Endothelial cell of umbilical vein (primary cell): Measurements from ENCODE around the gene HSD17B4. TPM values are rescaled to one million over a fixed set of nuclear protein-coding genes. Genes with fewer than 3 reads are reported as not detected.

Source experiments
- BruUV-seq: library from RNA; stranded (reverse); fragments of 400-500 nt; replicated peaks from 2 replicates; lab custom pipeline; 2021; lab: Mats Ljungman, UMichigan
- CTCF ChIA-PET: fragments of 300-600, 350-600 bp; sonication (Branson Sonifier 250); formaldehyde crosslinking; loops from one replicate; lab custom pipeline; 2021; ENCODE audit warnings: antibody characterized with exemption, inconsistent platforms; lab: Charles Lee
- POLR2A ChIA-PET: fragments of 300-600, 350-600 bp; sonication (Branson Sonifier 250); formaldehyde crosslinking; loops from one replicate; lab custom pipeline; 2021; ENCODE audit warnings: antibody characterized with exemption, inconsistent platforms; lab: Charles Lee
- DNase-seq: peaks from one replicate; pipeline ENCODE4 v3.0.0-alpha.2; 2011; ENCODE audit warnings: low read depth, low spot score
- FAIRE-seq: peaks from 2 replicates; lab custom pipeline; 2011; peaks lifted over from hg19 to GRCh38; lab: Jason Lieb, UNC
- H2AFZ ChIP-seq: 2 replicates; pipeline ENCODE4 v1.6.0; 2012; ENCODE audit warnings: low read depth, low read length, control low read depth, inconsistent platforms
- H3K27ac ChIP-seq: 2 replicates; pipeline ENCODE4 v1.5.1; 2011; ENCODE audit warnings: low read depth, mild to moderate bottlenecking, control low read depth, low read length, moderate library complexity; ENCODE audit not compliant: insufficient read depth
- H3K27me3 ChIP-seq, 2 experiments: 2 replicates each; pipeline versions ENCODE4 v1.6.0 to v1.6.1; 2011; ENCODE audit warnings: low read length in 2 of 2, mixed read lengths in 1 of 2; ENCODE audit not compliant: control insufficient read depth in 2 of 2, insufficient read depth in 2 of 2
- H3K36me3 ChIP-seq, 2 experiments: 2 replicates in 1 of 2; 3 replicates in 1 of 2; pipeline ENCODE4 v1.5.1; 2011; ENCODE audit warnings: low read length in 2 of 2, mild to moderate bottlenecking in 1 of 2, moderate library complexity in 1 of 2; ENCODE audit not compliant: control insufficient read depth in 2 of 2, insufficient read depth in 2 of 2; ENCODE audit errors: extremely low read depth in 1 of 2
- H3K4me1 ChIP-seq: 3 replicates; pipeline ENCODE4 v1.5.1; 2011; ENCODE audit warnings: mild to moderate bottlenecking, low read length; ENCODE audit not compliant: control insufficient read depth, insufficient read depth; ENCODE audit errors: extremely low read depth
- H3K4me2 ChIP-seq: 2 replicates; pipeline ENCODE4 v1.6.1; 2011; ENCODE audit warnings: low read length, control low read depth, mixed read lengths; ENCODE audit not compliant: insufficient read depth
- H3K4me3 ChIP-seq, 3 experiments: fragments of 200-600 bp in 1 of 3; sonication (generic), shearing (Covaris generic) in 1 of 3; replicated peaks in 1 of 3; 2 replicates each; pipeline ENCODE4 v1.5.1; 2011 to 2016; ENCODE audit warnings: control low read depth in 3 of 3, low read length in 3 of 3, mild to moderate bottlenecking in 2 of 3, inconsistent platforms in 1 of 3, low read depth in 1 of 3, moderate library complexity in 1 of 3; ENCODE audit not compliant: insufficient read depth in 1 of 3
- H3K79me2 ChIP-seq: 2 replicates; pipeline ENCODE4 v1.6.0; 2012; ENCODE audit warnings: low read length, inconsistent platforms; ENCODE audit not compliant: control insufficient read depth, insufficient read depth
- H3K9ac ChIP-seq: replicated peaks from 2 replicates; pipeline ENCODE3; 2011; ENCODE audit warnings: low read length, control low read depth; ENCODE audit not compliant: insufficient read depth; ENCODE audit errors: extremely low read depth
- H3K9me1 ChIP-seq: replicated peaks from 3 replicates; pipeline ENCODE4 v1.6.0; 2011; ENCODE audit warnings: mild to moderate bottlenecking, low read length; ENCODE audit not compliant: control insufficient read depth, insufficient read depth; ENCODE audit errors: extremely low read depth
- H3K9me3 ChIP-seq: replicated peaks from 2 replicates; pipeline ENCODE4 v1.5.1; 2012; ENCODE audit warnings: low read length, inconsistent platforms; ENCODE audit not compliant: control insufficient read depth, insufficient read depth
- H4K20me1 ChIP-seq: replicated peaks from 2 replicates; pipeline ENCODE3; 2011; ENCODE audit warnings: mild to moderate bottlenecking, low read length; ENCODE audit not compliant: control insufficient read depth, insufficient read depth; ENCODE audit errors: extremely low read depth
- EZH2 ChIP-seq: IDR thresholded peaks from 2 replicates; pipeline ENCODE4 v1.6.1; 2012; ENCODE audit warnings: borderline replicate concordance, low read depth, mild to moderate bottlenecking, moderate library complexity, low read length, inconsistent platforms; ENCODE audit not compliant: severe bottlenecking
- FOS ChIP-seq: IDR thresholded peaks from 2 replicates; pipeline ENCODE4 v1.6.1; 2011; ENCODE audit warnings: mild to moderate bottlenecking, low read length, moderate library complexity, borderline replicate concordance; ENCODE audit not compliant: insufficient read depth
- GATA2 ChIP-seq: IDR thresholded peaks from 2 replicates; pipeline ENCODE4 v1.7.0; 2011; ENCODE audit warnings: low read depth, mild to moderate bottlenecking, moderate library complexity, mixed read lengths, low read length; ENCODE audit not compliant: insufficient read length, insufficient read depth
- JUN ChIP-seq: IDR thresholded peaks from 2 replicates; pipeline ENCODE4 v1.6.1; 2011; ENCODE audit warnings: borderline replicate concordance, low read depth; ENCODE audit not compliant: insufficient read length, insufficient read depth
- MYC ChIP-seq: IDR thresholded peaks from one replicate; pipeline ENCODE4 v1.6.1; 2011; ENCODE audit warnings: mild to moderate bottlenecking, low read depth, low read length
- POLR2A ChIP-seq: IDR thresholded peaks from 2 replicates; pipeline ENCODE4 v1.6.1; 2012; ENCODE audit warnings: low read depth, mild to moderate bottlenecking, control low read depth, low read length
- POLR2AphosphoS5 ChIP-seq: IDR thresholded peaks from 2 replicates; pipeline ENCODE4 v1.6.1; 2012; ENCODE audit warnings: low read depth, mild to moderate bottlenecking, control low read depth, low read length, moderate library complexity; ENCODE audit not compliant: insufficient read depth
- dilution Hi-C: fragments of 300-500 bp; cut with MboI; formaldehyde crosslinking; loops from one replicate; pipeline ENCODE4 v1.15.0; 2019; ENCODE audit warnings: low sequenced_read_pairs; ENCODE audit not compliant: extremely low pct_ligation_motif_present
- intact Hi-C: fragments of 100-400 bp; cut with micrococcal nuclease; formaldehyde crosslinking; loops from one replicate; pipeline ENCODE4 v1.10.0; 2022
- polyA plus RNA-seq, 4 experiments: library from polyadenylated mRNA; depleted of rRNA in 3 of 4; stranded (reverse) in 3 of 4; unstranded in 1 of 4; fragments of >200 nt; gene quantifications; 2 replicates each; pipeline versions ENCODE4 v1.2.1 to v1.2.3, GENCODE V29; 2011 to 2012; ENCODE audit warnings: missing spikeins in 1 of 4
- total RNA-seq: library from RNA; stranded (reverse); gene quantifications from 2 replicates; pipeline ENCODE4 v1.2.3, GENCODE V29; 2021
- TF ChIP-seq, protein P1 (sequence below): IDR thresholded peaks from 2 replicates; pipeline ENCODE4 v1.6.1; 2011; ENCODE audit not compliant: insufficient read depth, insufficient read length
- TF ChIP-seq, protein P2 (sequence below), 2 donors: IDR thresholded peaks; 1 replicate in 1 of 2; 2 replicates in 1 of 2; pipeline ENCODE4 v1.5.1; 2011; ENCODE audit warnings: low read length in 2 of 2, mild to moderate bottlenecking in 2 of 2, moderate library complexity in 2 of 2, control low read depth in 1 of 2, inconsistent platforms in 1 of 2, low read depth in 1 of 2; ENCODE audit not compliant: insufficient read depth in 1 of 2; ENCODE audit errors: extremely low read depth in 1 of 2

HSD17B4 gene
- total and polyA plus RNA-seq, 2 donors (not counting 3 experiments of a cell fraction or from before 2014, with no cell fraction given), result 91.4 to 124 TPM

GRCh38 chr5:119570910-119571309 is 118.6 kb downstream of the HSD17B4 start:
- no TSS peak for BruUV-seq
- TF ChIP-seq, protein P1, sequence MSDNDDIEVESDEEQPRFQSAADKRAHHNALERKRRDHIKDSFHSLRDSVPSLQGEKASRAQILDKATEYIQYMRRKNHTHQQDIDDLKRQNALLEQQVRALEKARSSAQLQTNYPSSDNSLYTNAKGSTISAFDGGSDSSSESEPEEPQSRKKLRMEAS, result no peak
- no peak for TF ChIP-seq POLR2A
- TF ChIP-seq MYC, result no peak
- TF ChIP-seq, protein P2, sequence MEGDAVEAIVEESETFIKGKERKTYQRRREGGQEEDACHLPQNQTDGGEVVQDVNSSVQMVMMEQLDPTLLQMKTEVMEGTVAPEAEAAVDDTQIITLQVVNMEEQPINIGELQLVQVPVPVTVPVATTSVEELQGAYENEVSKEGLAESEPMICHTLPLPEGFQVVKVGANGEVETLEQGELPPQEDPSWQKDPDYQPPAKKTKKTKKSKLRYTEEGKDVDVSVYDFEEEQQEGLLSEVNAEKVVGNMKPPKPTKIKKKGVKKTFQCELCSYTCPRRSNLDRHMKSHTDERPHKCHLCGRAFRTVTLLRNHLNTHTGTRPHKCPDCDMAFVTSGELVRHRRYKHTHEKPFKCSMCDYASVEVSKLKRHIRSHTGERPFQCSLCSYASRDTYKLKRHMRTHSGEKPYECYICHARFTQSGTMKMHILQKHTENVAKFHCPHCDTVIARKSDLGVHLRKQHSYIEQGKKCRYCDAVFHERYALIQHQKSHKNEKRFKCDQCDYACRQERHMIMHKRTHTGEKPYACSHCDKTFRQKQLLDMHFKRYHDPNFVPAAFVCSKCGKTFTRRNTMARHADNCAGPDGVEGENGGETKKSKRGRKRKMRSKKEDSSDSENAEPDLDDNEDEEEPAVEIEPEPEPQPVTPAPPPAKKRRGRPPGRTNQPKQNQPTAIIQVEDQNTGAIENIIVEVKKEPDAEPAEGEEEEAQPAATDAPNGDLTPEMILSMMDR (IDR thresholded peaks at IDR 0.05; ENCODE audit: extremely low read depth in 1 of 2, insufficient read depth in 1 of 2, low read depth in 1 of 2, low read length in 2 of 2), result no peak
- no peak for TF ChIP-seq FOS
- TF ChIP-seq GATA2, result no peak
- no peak for TF ChIP-seq POLR2AphosphoS5
- no peak for TF ChIP-seq EZH2
- no peak for TF ChIP-seq JUN
- FAIRE-seq, result no peak

More at GRCh38 chr5:119570910-119571309, 118.6 kb downstream of the HSD17B4 start:
- no peak overlapping the region for H3K4me3 ChIP-seq
- H3K4me2 ChIP-seq, result no peak overlapping the region
- H3K9me1 ChIP-seq, result no peaks in the 10 kb centered on the region
- no peak overlapping the region for H3K9ac ChIP-seq
- intact Hi-C loops, result no loop called here
- H3K9me3 ChIP-seq, result no peaks in the 10 kb centered on the region
- no peaks in the 10 kb centered on the region for H3K36me3 ChIP-seq
- H3K4me1 ChIP-seq, result no peaks in the 10 kb centered on the region
- no peaks in the 10 kb centered on the region for H3K79me2 ChIP-seq
- H2AFZ ChIP-seq, result no peak overlapping the region
- ChIA-PET POLR2A (no interaction called here), CTCF (interaction anchor here (0.6 kb wide), 1 partner anchor 801 kb away, joined by 5 read pairs; no protein-coding TSS in a partner anchor)
- H4K20me1 ChIP-seq, result no peaks in the 10 kb centered on the region
- no peaks in the 10 kb centered on the region for H3K27me3 ChIP-seq
- no peak overlapping the region for H3K27ac ChIP-seq
- dilution Hi-C loops, result no loop called here
- no peak for DNase-seq
